OCI-LY3 (cell line): ENCODE results near the gene TMEM242.

Experiments used
- H2AFZ ChIP-seq: fragments of 200-600, 300-600 bp; shearing (Covaris generic); 2 replicates; pipeline ENCODE4 v1.6.0; 2014; ENCODE audit warnings: antibody characterized with exemption, low read depth, low read length
- H3K27ac ChIP-seq: fragments of 200-600, 300-600 bp; sonication (generic); 2 replicates; pipeline ENCODE4 v1.5.1; 2014; ENCODE audit warnings: mild to moderate bottlenecking, low read length, moderate library complexity, mixed read lengths
- H3K27me3 ChIP-seq: fragments of 200-600, 300-600 bp; sonication (generic); 2 replicates; pipeline ENCODE4 v1.6.1; 2014; ENCODE audit warnings: low read depth, low read length, mixed read lengths
- H3K36me3 ChIP-seq: fragments of 200-600, 300-600 bp; sonication (generic); replicated peaks from 2 replicates; pipeline ENCODE3; 2014; ENCODE audit warnings: low read depth, low read length, mixed read lengths
- H3K4me1 ChIP-seq: fragments of 300-600, 200-600 bp; sonication (generic); 2 replicates; pipeline ENCODE4 v1.6.1; 2014; ENCODE audit warnings: low read length, mixed read lengths
- H3K4me2 ChIP-seq: fragments of 200-600, 300-600 bp; sonication (generic); 2 replicates; pipeline ENCODE4 v1.6.1; 2014; ENCODE audit warnings: low read length, mixed read lengths
- H3K4me3 ChIP-seq: fragments of 300-600, 200-600 bp; sonication (generic); 2 replicates; pipeline ENCODE4 v1.5.1; 2014; ENCODE audit warnings: antibody characterized with exemption, mild to moderate bottlenecking, low read length, moderate library complexity
- H3K79me2 ChIP-seq: fragments of 300-600, 200-600 bp; shearing (Covaris generic); 2 replicates; pipeline ENCODE4 v1.6.1; 2014; ENCODE audit warnings: mild to moderate bottlenecking, low read length, mixed read lengths
- H3K9ac ChIP-seq: fragments of 300-600, 200-600 bp; shearing (Covaris generic); 2 replicates; pipeline ENCODE4 v1.6.0; 2014; ENCODE audit warnings: mild to moderate bottlenecking, low read length, moderate library complexity
- H3K9me3 ChIP-seq: fragments of 200-600, 300-600 bp; shearing (Covaris generic); 2 replicates; pipeline ENCODE4 v1.6.1; 2014; ENCODE audit warnings: low read length, mixed read lengths; ENCODE audit not compliant: insufficient read depth
- H4K20me1 ChIP-seq: fragments of 200-600, 300-600 bp; sonication (generic); 2 replicates; pipeline ENCODE4 v1.6.1; 2016; ENCODE audit warnings: low read length, mixed read lengths; ENCODE audit not compliant: insufficient read depth
- CTCF ChIP-seq: fragments of 200-600, 300-600 bp; sonication (generic); IDR thresholded peaks from 2 replicates; pipeline ENCODE4 v1.5.1; 2014; ENCODE audit warnings: antibody characterized with exemption, low read length, low read depth
- EZH2phosphoT487 ChIP-seq: fragments of 200-600 bp; shearing (Covaris generic); IDR thresholded peaks from 2 replicates; pipeline ENCODE4 v1.6.1; 2018; ENCODE audit warnings: antibody characterized with exemption, mixed run types, low read depth

The TMEM242 gene

GRCh38 chr6:157282284-157282683, 41.0 kb downstream of the TMEM242 start:
- Histone ChIP-seq H2AFZ (no peak overlapping the region), H3K4me1 (no peaks in the 10 kb centered on the region), H3K27ac (no peak overlapping the region), H4K20me1 (no peaks in the 10 kb centered on the region), H3K9ac (no peak overlapping the region), H3K4me2 (no peak overlapping the region), H3K9me3 (no peaks in the 10 kb centered on the region), H3K36me3 (no peaks in the 10 kb centered on the region), H3K79me2 (no peaks in the 10 kb centered on the region), H3K27me3 (no peaks in the 10 kb centered on the region), H3K4me3 (no peak overlapping the region)
- TF ChIP-seq CTCF = no peak
- no peak for TF ChIP-seq EZH2phosphoT487

- no peaks in the 10 kb centered on the region for H3K9me3 ChIP-seq
- TF ChIP-seq CTCF (no peak; the same call in 1 of the 2 replicates), EZH2phosphoT487 (no peak)
- no peak overlapping the region for H3K27ac ChIP-seq
- no peaks in the 10 kb centered on the region for H3K79me2 ChIP-seq
- no peak overlapping the region for H3K9ac ChIP-seq
- H3K36me3 ChIP-seq = no peaks in the 10 kb centered on the region
- H3K4me3 ChIP-seq = no peak overlapping the region
- no peaks in the 10 kb centered on the region for H4K20me1 ChIP-seq
- H3K4me1 ChIP-seq = no peaks in the 10 kb centered on the region
- no peak overlapping the region for H3K4me2 ChIP-seq
- H2AFZ ChIP-seq = no peak overlapping the region
- H3K27me3 ChIP-seq = no peaks in the 10 kb centered on the region
Observed at GRCh38 chr6:157281570-157281969, 41.7 kb downstream of the TMEM242 start.

GRCh38 chr6:157280947-157281346, 42.4 kb downstream of the TMEM242 start:
- H3K9me3 ChIP-seq = no peaks in the 10 kb centered on the region
- TF ChIP-seq CTCF (no peak), EZH2phosphoT487 (no peak)
- H3K9ac ChIP-seq = no peak overlapping the region
- no peaks in the 10 kb centered on the region for H3K36me3 ChIP-seq
- H3K27ac ChIP-seq = no peak overlapping the region
- no peaks in the 10 kb centered on the region for H3K27me3 ChIP-seq
- H3K4me2 ChIP-seq = no peak overlapping the region
- no peak overlapping the region for H2AFZ ChIP-seq
- H3K4me3 ChIP-seq = no peak overlapping the region
- no peaks in the 10 kb centered on the region for H3K4me1 ChIP-seq
- no peaks in the 10 kb centered on the region for H4K20me1 ChIP-seq
- no peaks in the 10 kb centered on the region for H3K79me2 ChIP-seq

- TF ChIP-seq EZH2phosphoT487 = no peak
- TF ChIP-seq CTCF = no peak
- H2AFZ ChIP-seq = no peak overlapping the region
- peaks cover 3% of the 10 kb centered on the region for H3K4me1 ChIP-seq
- H3K4me3 ChIP-seq = no peak overlapping the region
- H3K4me2 ChIP-seq = no peak overlapping the region
- no peak overlapping the region for H3K27ac ChIP-seq
- H3K79me2 ChIP-seq = no peaks in the 10 kb centered on the region
- H3K9ac ChIP-seq = no peak overlapping the region
- H4K20me1 ChIP-seq = no peaks in the 10 kb centered on the region
- no peaks in the 10 kb centered on the region for H3K27me3 ChIP-seq
- no peaks in the 10 kb centered on the region for H3K36me3 ChIP-seq
- no peaks in the 10 kb centered on the region for H3K9me3 ChIP-seq
Observed at GRCh38 chr6:157280157-157280556, 43.2 kb downstream of the TMEM242 start.
